Fibroblast of skin of left quadriceps (primary cell): Measurements from ENCODE around the gene NF2.

Experiments used
- DNase-seq, 2 experiments: peaks; one replicate each; pipeline ENCODE4 v3.0.0-alpha.2; 2013; ENCODE audit warnings: low read depth in 2 of 2

The NF2 gene

GRCh38 chr22:29701155-29701999 is 97.9 kb downstream of the NF2 start:
- no peak for DNase-seq

GRCh38 chr22:29702000-29702930 is 98.8 kb downstream of the NF2 start:
- DNase-seq, result no peak

- DNase-seq, result no peak
These were observed 99.6 kb downstream of the NF2 start for GRCh38 chr22:29702931-29703501.

- no peak for DNase-seq
These were observed 100.2 kb downstream of the NF2 start for GRCh38 chr22:29703569-29704195.

GRCh38 chr22:29704528-29705285 is 101.3 kb downstream of the NF2 start:
- DNase-seq, result no peak

GRCh38 chr22:29705651-29706050 is 102.2 kb downstream of the NF2 start:
- no peak for DNase-seq

GRCh38 chr22:29706486-29706885 is 103.1 kb downstream of the NF2 start:
- no peak for DNase-seq

GRCh38 chr22:29707010-29707409 is 103.6 kb downstream of the NF2 start:
- no peak for DNase-seq

- no peak for DNase-seq
These were observed 104.0 kb downstream of the NF2 start for GRCh38 chr22:29707471-29707870.

- DNase-seq, result no peak
These were observed 106.8 kb downstream of the NF2 start for GRCh38 chr22:29710193-29710592.

- no peak for DNase-seq
These were observed 107.6 kb downstream of the NF2 start for GRCh38 chr22:29710922-29711593.

GRCh38 chr22:29712119-29712518 is 108.7 kb downstream of the NF2 start:
- DNase-seq, result no peak

- DNase-seq, result no peak
These were observed 109.8 kb downstream of the NF2 start for GRCh38 chr22:29713156-29713727.

GRCh38 chr22:29715240-29715639 is 111.8 kb downstream of the NF2 start:
- no peak for DNase-seq

GRCh38 chr22:29715705-29716104 is 112.3 kb downstream of the NF2 start:
- DNase-seq, result no peak

GRCh38 chr22:29716814-29717545 is 113.5 kb downstream of the NF2 start:
- DNase-seq, result peak; percentile 28 to 34

GRCh38 chr22:29717789-29718188 is 114.4 kb downstream of the NF2 start:
- no peak for DNase-seq

- DNase-seq, result no peak
These were observed 115.8 kb downstream of the NF2 start for GRCh38 chr22:29718949-29719898.
